HEK293T (cell line): ENCODE results near the gene ZDHHC13.

ENCODE experiments used
- CTCF ChIA-PET: fragments of 350-600 bp; formaldehyde crosslinking; extraction: SDS; loops from one replicate; lab custom pipeline; 2021; ENCODE audit warnings: antibody characterized with exemption, inconsistent platforms; lab: Yijun Ruan, JAX
- POLR2A ChIA-PET: fragments of 350-600 bp; formaldehyde crosslinking; extraction: SDS; loops from one replicate; lab custom pipeline; 2020; ENCODE audit warnings: antibody characterized with exemption, inconsistent platforms; lab: Yijun Ruan, JAX
- DNase-seq: peaks from one replicate; pipeline ENCODE4 v3.0.0; 2012; ENCODE audit warnings: mixed read lengths; ENCODE audit errors: extremely low spot score
- ARNT ChIP-seq: fragments of 450-650 bp; IDR thresholded peaks from 2 replicates; pipeline ENCODE4 v1.6.1; 2017; ENCODE audit warnings: mild to moderate bottlenecking
- BHLHE40 ChIP-seq: fragments of 450-650 bp; IDR thresholded peaks from 2 replicates; pipeline ENCODE4 v1.6.1; 2016; ENCODE audit warnings: mild to moderate bottlenecking, moderate library complexity, borderline replicate concordance
- CTBP1 ChIP-seq: fragments of 450-650 bp; IDR thresholded peaks from 2 replicates; pipeline ENCODE4 v1.6.1; 2016; ENCODE audit warnings: borderline replicate concordance
- ELF4 ChIP-seq: fragments of 450-650 bp; IDR thresholded peaks from 2 replicates; pipeline ENCODE4 v1.6.1; 2017; ENCODE audit warnings: antibody characterized with exemption
- FOXA1 ChIP-seq: fragments of 450-650 bp; IDR thresholded peaks from 2 replicates; pipeline ENCODE4 v1.6.1; 2016; ENCODE audit warnings: mild to moderate bottlenecking
- FOXK2 ChIP-seq: fragments of 450-650 bp; IDR thresholded peaks from 2 replicates; pipeline ENCODE4 v1.6.1; 2016; ENCODE audit warnings: mild to moderate bottlenecking
- FOXM1 ChIP-seq: fragments of 450-650 bp; IDR thresholded peaks from 2 replicates; pipeline ENCODE4 v1.6.1; 2017; ENCODE audit warnings: mild to moderate bottlenecking, borderline replicate concordance
- HDGF ChIP-seq: fragments of 450-650 bp; IDR thresholded peaks from 2 replicates; pipeline ENCODE4 v1.6.1; 2017; ENCODE audit warnings: antibody characterized with exemption, borderline replicate concordance
- L3MBTL2 ChIP-seq: fragments of 450-650 bp; conservative IDR thresholded peaks from 2 replicates; pipeline ENCODE4 v1.6.1; 2016; ENCODE audit warnings: mild to moderate bottlenecking
- LEF1 ChIP-seq: fragments of 450-650 bp; IDR thresholded peaks from 2 replicates; pipeline ENCODE4 v1.6.1; 2017; ENCODE audit warnings: mild to moderate bottlenecking, borderline replicate concordance
- NFRKB ChIP-seq: fragments of 450-650 bp; IDR thresholded peaks from 2 replicates; pipeline ENCODE4 v1.6.1; 2016; ENCODE audit warnings: mild to moderate bottlenecking, moderate library complexity
- SP1 ChIP-seq: fragments of 450-650 bp; IDR thresholded peaks from 2 replicates; pipeline ENCODE4 v1.6.1; 2017
- SUZ12 ChIP-seq: fragments of 450-650 bp; IDR thresholded peaks from 2 replicates; pipeline ENCODE4 v1.6.1; 2016; ENCODE audit warnings: mild to moderate bottlenecking
- TARDBP ChIP-seq: fragments of 450-650 bp; IDR thresholded peaks from 2 replicates; pipeline ENCODE4 v1.6.1; 2016
- ZNF384 ChIP-seq: fragments of 450-650 bp; IDR thresholded peaks from 2 replicates; pipeline ENCODE4 v1.6.1; 2016
- TF ChIP-seq, protein P1 (sequence below): fragments of 450-650 bp; IDR thresholded peaks from 2 replicates; pipeline ENCODE4 v1.6.1; 2016

ZDHHC13 gene

DNA sequence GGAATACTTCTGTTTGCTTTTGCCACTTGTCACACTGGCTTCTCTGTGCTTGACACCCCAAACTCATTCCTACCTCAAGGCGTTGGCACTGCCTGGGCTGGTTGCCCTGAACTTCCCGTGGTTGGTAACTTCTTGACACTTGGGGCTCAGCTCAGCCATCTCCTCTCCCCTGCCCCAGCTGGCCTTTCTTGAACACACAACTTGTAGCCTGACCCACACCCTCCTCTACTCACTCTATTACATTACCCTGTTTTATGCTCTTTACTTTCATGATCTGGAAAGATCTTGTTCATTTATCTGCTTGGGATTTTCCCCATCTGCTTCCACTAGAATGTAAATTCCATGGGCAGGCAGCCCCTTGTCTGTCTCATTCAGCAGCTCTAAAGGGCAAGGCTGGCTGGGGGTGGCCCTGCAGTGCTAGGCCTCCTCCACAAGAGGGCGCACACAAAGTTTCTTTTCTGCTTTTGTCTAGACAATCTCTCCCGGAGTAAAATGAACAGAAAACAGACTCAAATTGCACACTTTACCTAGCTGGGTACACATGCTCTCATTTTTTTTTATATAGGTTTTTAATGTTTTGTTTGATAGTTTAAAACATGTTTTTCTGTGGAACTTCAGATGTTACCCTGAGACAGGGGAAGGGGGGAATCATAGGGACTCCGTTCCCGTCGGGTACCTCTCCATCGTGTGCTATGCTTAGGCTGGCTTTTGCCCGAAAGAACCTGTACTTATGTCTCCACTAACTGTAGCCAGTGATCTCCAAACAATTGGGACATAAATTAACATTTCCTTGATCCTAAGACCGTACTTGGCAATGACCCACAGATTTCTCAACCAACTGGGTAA, 40.0 kb upstream of the ZDHHC13 start:
- peak; percentile 66 for DNase-seq
- ChIA-PET CTCF (interaction anchor here (0.5 to 2.0 kb wide), 13 partner anchors 14 to 702 kb away, joined by 3 to 6 read pairs (median 4); partner anchors contain the start of gene ZDHHC13), POLR2A (no interaction called here)
- TF ChIP-seq SUZ12 (no peak), TARDBP (no peak), LEF1 (no peak), NFRKB (no peak), L3MBTL2 (no peak), FOXM1 (no peak), ELF4 (no peak), ARNT (no peak), SP1 (no peak), BHLHE40 (no peak), ZNF384 (no peak), CTBP1 (no peak), HDGF (no peak), FOXA1 (no peak)
- TF ChIP-seq, protein P1, sequence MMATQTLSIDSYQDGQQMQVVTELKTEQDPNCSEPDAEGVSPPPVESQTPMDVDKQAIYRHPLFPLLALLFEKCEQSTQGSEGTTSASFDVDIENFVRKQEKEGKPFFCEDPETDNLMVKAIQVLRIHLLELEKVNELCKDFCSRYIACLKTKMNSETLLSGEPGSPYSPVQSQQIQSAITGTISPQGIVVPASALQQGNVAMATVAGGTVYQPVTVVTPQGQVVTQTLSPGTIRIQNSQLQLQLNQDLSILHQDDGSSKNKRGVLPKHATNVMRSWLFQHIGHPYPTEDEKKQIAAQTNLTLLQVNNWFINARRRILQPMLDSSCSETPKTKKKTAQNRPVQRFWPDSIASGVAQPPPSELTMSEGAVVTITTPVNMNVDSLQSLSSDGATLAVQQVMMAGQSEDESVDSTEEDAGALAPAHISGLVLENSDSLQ: no peak

DNA sequence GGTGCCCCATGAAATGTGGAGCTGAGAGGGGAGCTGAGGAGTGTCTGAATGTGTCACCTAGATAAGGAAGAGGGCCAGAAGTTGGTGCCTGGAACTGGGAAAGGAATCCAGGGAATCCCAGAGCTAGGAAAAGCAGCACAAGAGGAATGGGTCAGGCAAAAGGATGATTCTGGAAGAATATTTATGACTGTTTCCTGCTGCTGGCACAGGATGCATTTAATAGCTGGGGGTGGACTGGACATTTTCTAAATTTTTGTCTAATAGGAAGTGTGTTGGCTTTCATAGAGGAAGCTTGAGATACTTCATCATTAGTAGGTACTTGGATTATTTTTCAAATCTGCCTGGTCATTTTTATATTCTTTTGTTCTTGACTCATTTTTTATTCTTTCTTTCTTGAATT, 39.0 kb upstream of the ZDHHC13 start:
- TF ChIP-seq ZNF384: no peak
- TF ChIP-seq FOXM1: no peak
- no peak for TF ChIP-seq FOXK2
- TF ChIP-seq CTBP1: no peak
- TF ChIP-seq FOXA1: no peak
- TF ChIP-seq NFRKB: no peak
- TF ChIP-seq HDGF: no peak
- TF ChIP-seq TARDBP: no peak
- no peak for TF ChIP-seq LEF1
- no peak for TF ChIP-seq ARNT
- no peak for TF ChIP-seq SP1
- TF ChIP-seq SUZ12: no peak
- TF ChIP-seq ELF4: no peak
- TF ChIP-seq, protein P1: no peak
- no peak for DNase-seq
- ChIA-PET CTCF (interaction anchor here (1.4 to 2.0 kb wide), 2 partner anchors 26 to 39 kb away, joined by 5 read pairs; partner anchors contain the start of gene ZDHHC13), POLR2A (no interaction called here)

GRCh38 chr11:19079643-19080440, 37.1 kb upstream of the ZDHHC13 start:
- POLR2A ChIA-PET: no interaction called here
- TF ChIP-seq FOXK2 (no peak), NFRKB (no peak), SP1 (no peak), BHLHE40 (no peak), FOXM1 (no peak), HDGF (no peak), CTBP1 (no peak), SUZ12 (no peak), TARDBP (no peak), ARNT (no peak), ELF4 (no peak)
- TF ChIP-seq, protein P1: no peak
- no peak for DNase-seq
- CTCF ChIA-PET: no interaction called here

DNA sequence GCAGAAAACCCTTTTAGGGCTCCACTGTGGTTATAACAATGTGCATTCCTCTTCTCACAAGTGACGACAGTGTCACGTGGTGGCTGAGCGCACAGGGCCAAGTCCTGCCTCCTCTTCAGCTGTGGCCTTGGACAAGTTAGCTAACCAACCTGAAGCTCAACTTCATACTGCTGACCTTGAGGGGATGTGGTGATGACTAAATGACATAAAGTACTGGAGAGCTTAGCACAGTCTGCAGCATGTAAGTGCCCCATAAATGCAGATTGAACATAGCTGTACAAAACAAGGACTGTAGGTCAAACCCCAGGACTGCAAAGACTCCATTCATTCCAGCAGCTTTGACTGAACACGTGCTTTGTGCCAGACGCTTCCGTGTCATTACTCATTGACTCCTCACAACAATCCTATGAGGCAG, 36.4 kb upstream of the ZDHHC13 start:
- POLR2A ChIA-PET: no interaction called here
- CTCF ChIA-PET: no interaction called here
- TF ChIP-seq SUZ12: no peak
- TF ChIP-seq ZNF384: no peak
- no peak for TF ChIP-seq FOXM1
- TF ChIP-seq ARNT: no peak
- TF ChIP-seq, protein P1: no peak
- no peak for TF ChIP-seq NFRKB
- TF ChIP-seq CTBP1: no peak
- no peak for TF ChIP-seq LEF1
- no peak for TF ChIP-seq BHLHE40
- no peak for TF ChIP-seq FOXK2
- TF ChIP-seq ELF4: no peak
- no peak for TF ChIP-seq HDGF
- TF ChIP-seq FOXA1: no peak
- no peak for TF ChIP-seq TARDBP
- DNase-seq: no peak

DNA sequence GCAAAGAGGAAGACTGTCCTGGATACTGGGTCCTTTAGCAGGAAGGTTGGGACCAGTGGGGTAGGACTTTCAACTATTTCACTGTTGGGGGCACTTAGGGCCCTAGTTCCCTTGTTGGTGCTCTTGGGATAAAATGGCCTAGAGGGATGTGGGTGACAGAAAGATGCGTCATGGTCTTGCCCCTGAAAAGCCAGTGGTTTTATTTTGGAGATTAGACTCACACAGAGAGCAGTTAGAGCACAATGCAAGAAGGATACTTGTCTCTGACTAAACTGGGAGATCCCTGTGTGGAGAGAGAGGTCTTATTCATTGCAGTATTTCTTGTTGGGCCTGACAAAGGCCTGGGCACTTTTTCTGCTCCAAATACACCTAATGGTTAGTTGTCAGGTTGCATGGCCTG, 33.8 kb upstream of the ZDHHC13 start:
- POLR2A ChIA-PET: no interaction called here

More for the DNA sequence above, 33.8 kb upstream of the ZDHHC13 start:
- DNase-seq: no peak
- no peak for TF ChIP-seq ELF4
- no peak for TF ChIP-seq HDGF
- no peak for TF ChIP-seq SP1
- no peak for TF ChIP-seq BHLHE40
- TF ChIP-seq FOXK2: no peak
- TF ChIP-seq NFRKB: no peak
- TF ChIP-seq L3MBTL2: no peak
- no peak for TF ChIP-seq FOXM1
- no peak for TF ChIP-seq LEF1
- TF ChIP-seq SUZ12: no peak
- no peak for TF ChIP-seq ARNT
- TF ChIP-seq ZNF384: no peak
- no peak for TF ChIP-seq FOXA1
- no peak for TF ChIP-seq TARDBP
- TF ChIP-seq, protein P1: no peak
- TF ChIP-seq CTBP1: no peak
- CTCF ChIA-PET: no interaction called here
